Psoas muscle (tissue), 8 donors: ENCODE results near the gene CLIC5. TPM values are rescaled to one million over a fixed set of nuclear protein-coding genes. Genes with fewer than 3 reads are reported as not detected.

Experiments used
- ATAC-seq, 4 donors: fragments of 200-7000 bp; cut with Tn5 transposase; one replicate each; pipeline ENCODE4 v1.9.1; 2020; ENCODE audit warnings: moderate library complexity in 3 of 4, mild to moderate bottlenecking in 2 of 4
- DNase-seq, 2 donors: peaks; one replicate each; pipeline ENCODE4 v3.0.0-alpha.2; 2020
- H3K27ac ChIP-seq: fragments of 200-600 bp; one replicate; pipeline ENCODE4 v1.8.0; 2022
- H3K27me3 ChIP-seq, 3 donors: fragments of 200-600 bp in 1 of 3; one replicate each; pipeline versions ENCODE4 v1.6.1 to v1.8.0; 2013 to 2022; ENCODE audit warnings: low read length in 2 of 3, mild to moderate bottlenecking in 2 of 3, moderate library complexity in 1 of 3; ENCODE audit not compliant: insufficient read depth in 3 of 3
- H3K36me3 ChIP-seq, 2 donors: fragments of 200-600 bp in 1 of 2; one replicate each; pipeline versions ENCODE4 v1.6.1 to v1.8.0; 2013 to 2022; ENCODE audit warnings: low read depth in 1 of 2, mild to moderate bottlenecking in 1 of 2, moderate library complexity in 1 of 2; ENCODE audit not compliant: insufficient read depth in 1 of 2
- H3K4me1 ChIP-seq: fragments of 200-600 bp; one replicate; pipeline ENCODE4 v1.8.0; 2022
- H3K4me3 ChIP-seq: fragments of 200-600 bp; one replicate; pipeline ENCODE4 v1.8.0; 2022; ENCODE audit warnings: mild to moderate bottlenecking
- H3K9me3 ChIP-seq: fragments of 200-600 bp; one replicate; pipeline ENCODE4 v1.8.0; 2022
- CTCF ChIP-seq: fragments of 200-600 bp; IDR thresholded peaks from one replicate; pipeline ENCODE4 v1.8.0; 2022; ENCODE audit warnings: antibody characterized with exemption
- WGBS, 3 donors: extraction: QIAGEN DNeasy Blood & Tissue Kit; methylation state at CpG; one replicate each; pipeline versions ENCODE4 v1.1.6 to v1.1.7; 2013; 5-methylcytosine and 5-hydroxymethylcytosine counted together
- intact Hi-C, 2 donors: fragments of 100-400 bp; cut with DNase I; formaldehyde crosslinking; loops; one replicate each; pipeline versions ENCODE4 v1.11.0 to v1.14.2; 2022
- polyA plus RNA-seq, 3 donors: library from polyadenylated mRNA; stranded (reverse); fragments of 200-250 nt; gene quantifications; one replicate each; pipeline ENCODE4 v1.2.3, GENCODE V29; 2013
- total RNA-seq, 4 donors: library from RNA; stranded (reverse); fragmentation: NEBNext Ultra II Directional in 2 of 4; extraction: Animal tissue kit (Norgen Biotek cat#: 25700) in 2 of 4; gene quantifications; one replicate each; pipeline versions ENCODE4 v1.2.1 to v1.2.4, GENCODE V29; 2021 to 2023
- donor health status: healthy with polysubstance abuse.
- donor health status: DM: no; HTN: no; CAD: no; lungs with moderate emphysema.
- donor health status: Bipolar disorder and iron deficiency.
- donor health status: healthy.
- donor health status: DM: yes; HTN: yes; CAD: no.
- donor health status: DM: no; HTN: no; CAD: no.
- donor health status: DM: no; HTN: no; CAD: no.
- donor health status: DM: yes; HTN: yes; CAD: no.

The CLIC5 gene
- total and polyA plus RNA-seq, 7 donors = 30.2 to 285 (median 166) TPM

- H3K36me3 ChIP-seq = peaks cover 0 to 52% of the 10 kb centered on the region in 2 donors
- H3K27me3 ChIP-seq = no peaks in the 10 kb centered on the region
- H3K4me1 ChIP-seq = peaks cover 78% of the 10 kb centered on the region
- H3K4me3 ChIP-seq = no peak overlapping the region
- ATAC-seq = no peak
- no peak for TF ChIP-seq CTCF
- no peak for DNase-seq
- H3K27ac ChIP-seq = peak overlapping the region; percentile 70
- no peaks in the 10 kb centered on the region for H3K9me3 ChIP-seq
- intact Hi-C loops = loop anchor here in 1 of 2 donors (5.0 kb wide), 1 partner anchor 64 kb away; no protein-coding TSS in a partner anchor
Measured at GRCh38 chr6:45947807-45948206, 67.9 kb downstream of the CLIC5 start.

- no peak for TF ChIP-seq CTCF
- H3K4me3 ChIP-seq = no peak overlapping the region
- 72 to 87% (median 80%) methylated on average over 6 of the region's 6 CpGs for WGBS, 3 donors
- H3K27me3 ChIP-seq = no peaks in the 10 kb centered on the region
- intact Hi-C loops = loop anchor here in 1 of 2 donors (5.0 kb wide), 1 partner anchor 65 kb away; no protein-coding TSS in a partner anchor
- H3K9me3 ChIP-seq = no peaks in the 10 kb centered on the region
- H3K27ac ChIP-seq = peak overlapping the region; percentile 32
- peaks cover 72% of the 10 kb centered on the region for H3K4me1 ChIP-seq
- DNase-seq (no peak), ATAC-seq (peak in 1 of 4 donors; percentile 22)
- H3K36me3 ChIP-seq = peaks cover 0 to 48% of the 10 kb centered on the region in 2 donors
Measured at GRCh38 chr6:45946887-45947286, 68.8 kb downstream of the CLIC5 start.

- DNase-seq = peak in 1 of 2 donors; percentile 27
- intact Hi-C loops = loop anchor here in 1 of 2 donors (5.0 kb wide), 1 partner anchor 66 kb away; no protein-coding TSS in a partner anchor
- peak; percentile 30 for TF ChIP-seq CTCF
- ATAC-seq = peak; percentile 45 to 58 (median 52)
- peaks cover 66% of the 10 kb centered on the region for H3K4me1 ChIP-seq
- no peak overlapping the region for H3K4me3 ChIP-seq
- H3K9me3 ChIP-seq = no peaks in the 10 kb centered on the region
- peak overlapping the region; percentile 32 for H3K27ac ChIP-seq
- WGBS, 3 donors = 44 to 59% (median 52%) methylated on average over 3 of the region's 3 CpGs
- H3K27me3 ChIP-seq = no peaks in the 10 kb centered on the region
- peaks cover 0 to 52% of the 10 kb centered on the region in 2 donors for H3K36me3 ChIP-seq
Measured at GRCh38 chr6:45946352-45946751, 69.3 kb downstream of the CLIC5 start.

GRCh38 chr6:45942953-45943352 lies 72.7 kb downstream of the CLIC5 start:
- Histone ChIP-seq H3K4me3 (no peak overlapping the region), H3K36me3 (peaks cover 4 to 68% of the 10 kb centered on the region in 2 donors), H3K4me1 (peaks cover 41% of the 10 kb centered on the region), H3K27me3 (no peaks in the 10 kb centered on the region), H3K9me3 (no peaks in the 10 kb centered on the region), H3K27ac (peak overlapping the region; percentile 64)
- intact Hi-C loops = no loop called here
- ATAC-seq = peak; percentile 60 to 81 (median 69)
- 28 to 49% (median 31%) methylated on average over 3 of the region's 3 CpGs for WGBS, 3 donors
- no peak for DNase-seq
- no peak for TF ChIP-seq CTCF

GRCh38 chr6:45933855-45934254 lies 81.8 kb downstream of the CLIC5 start:
- DNase-seq (no peak), ATAC-seq (no peak)
- H3K27me3 ChIP-seq = no peaks in the 10 kb centered on the region
- TF ChIP-seq CTCF = no peak
- intact Hi-C loops = loop anchor here in 1 of 2 donors (5.0 kb wide), 1 partner anchor 123 kb away; no protein-coding TSS in a partner anchor
- peak overlapping the region; percentile 15 for H3K27ac ChIP-seq
- no peaks in the 10 kb centered on the region for H3K9me3 ChIP-seq
- 55 to 65% (median 55%) methylated on average over 7 of the region's 7 CpGs for WGBS, 3 donors
- peaks cover 8% of the 10 kb centered on the region for H3K4me1 ChIP-seq
- no peak overlapping the region for H3K4me3 ChIP-seq
- H3K36me3 ChIP-seq = peaks cover 0 to 63% of the 10 kb centered on the region in 2 donors
